Measurements from ENCODE around the gene ZBTB34.

GRCh38 chr9:126885131-126885641, 24.7 kb downstream of the ZBTB34 start:
- no peak for TF ChIP-seq CTCF (IDR thresholded peaks at IDR 0.05)
- TF ChIP-seq POLR2A (IDR thresholded peaks at IDR 0.05): no peak

Measured in prostate gland (tissue), 2 donors.